ENCODE measurements around the gene PLD2. TPM values are rescaled to one million over a fixed set of nuclear protein-coding genes. Genes with fewer than 3 reads are reported as not detected.

The PLD2 gene
- total and polyA plus RNA-seq, 9 of the 15 experiments (the other 6 are each of a cell fraction or from before 2014, with no cell fraction given): 0.20 to 7.5 (median 3.3) TPM

DNA sequence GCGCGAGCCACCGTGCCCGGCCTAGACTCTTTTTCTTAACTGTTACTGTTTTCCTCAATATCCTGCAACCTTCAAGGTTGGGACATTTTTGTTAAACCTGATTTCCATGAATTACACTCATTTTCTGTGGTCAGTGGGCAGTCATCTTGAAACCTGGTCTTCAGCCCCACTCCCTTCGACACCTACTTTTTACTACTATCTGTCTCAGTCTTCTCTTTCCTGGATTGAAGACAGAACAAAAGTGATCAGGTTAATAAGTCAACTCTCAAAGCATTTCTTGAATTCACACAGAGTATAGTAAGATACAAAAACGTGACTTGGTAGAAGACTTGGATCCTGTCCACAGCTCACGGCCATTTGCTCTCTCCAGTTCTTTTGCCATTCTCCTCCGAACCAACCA is 32.3 kb downstream of the PLD2 start (continued):
- TF ChIP-seq, protein P1, sequence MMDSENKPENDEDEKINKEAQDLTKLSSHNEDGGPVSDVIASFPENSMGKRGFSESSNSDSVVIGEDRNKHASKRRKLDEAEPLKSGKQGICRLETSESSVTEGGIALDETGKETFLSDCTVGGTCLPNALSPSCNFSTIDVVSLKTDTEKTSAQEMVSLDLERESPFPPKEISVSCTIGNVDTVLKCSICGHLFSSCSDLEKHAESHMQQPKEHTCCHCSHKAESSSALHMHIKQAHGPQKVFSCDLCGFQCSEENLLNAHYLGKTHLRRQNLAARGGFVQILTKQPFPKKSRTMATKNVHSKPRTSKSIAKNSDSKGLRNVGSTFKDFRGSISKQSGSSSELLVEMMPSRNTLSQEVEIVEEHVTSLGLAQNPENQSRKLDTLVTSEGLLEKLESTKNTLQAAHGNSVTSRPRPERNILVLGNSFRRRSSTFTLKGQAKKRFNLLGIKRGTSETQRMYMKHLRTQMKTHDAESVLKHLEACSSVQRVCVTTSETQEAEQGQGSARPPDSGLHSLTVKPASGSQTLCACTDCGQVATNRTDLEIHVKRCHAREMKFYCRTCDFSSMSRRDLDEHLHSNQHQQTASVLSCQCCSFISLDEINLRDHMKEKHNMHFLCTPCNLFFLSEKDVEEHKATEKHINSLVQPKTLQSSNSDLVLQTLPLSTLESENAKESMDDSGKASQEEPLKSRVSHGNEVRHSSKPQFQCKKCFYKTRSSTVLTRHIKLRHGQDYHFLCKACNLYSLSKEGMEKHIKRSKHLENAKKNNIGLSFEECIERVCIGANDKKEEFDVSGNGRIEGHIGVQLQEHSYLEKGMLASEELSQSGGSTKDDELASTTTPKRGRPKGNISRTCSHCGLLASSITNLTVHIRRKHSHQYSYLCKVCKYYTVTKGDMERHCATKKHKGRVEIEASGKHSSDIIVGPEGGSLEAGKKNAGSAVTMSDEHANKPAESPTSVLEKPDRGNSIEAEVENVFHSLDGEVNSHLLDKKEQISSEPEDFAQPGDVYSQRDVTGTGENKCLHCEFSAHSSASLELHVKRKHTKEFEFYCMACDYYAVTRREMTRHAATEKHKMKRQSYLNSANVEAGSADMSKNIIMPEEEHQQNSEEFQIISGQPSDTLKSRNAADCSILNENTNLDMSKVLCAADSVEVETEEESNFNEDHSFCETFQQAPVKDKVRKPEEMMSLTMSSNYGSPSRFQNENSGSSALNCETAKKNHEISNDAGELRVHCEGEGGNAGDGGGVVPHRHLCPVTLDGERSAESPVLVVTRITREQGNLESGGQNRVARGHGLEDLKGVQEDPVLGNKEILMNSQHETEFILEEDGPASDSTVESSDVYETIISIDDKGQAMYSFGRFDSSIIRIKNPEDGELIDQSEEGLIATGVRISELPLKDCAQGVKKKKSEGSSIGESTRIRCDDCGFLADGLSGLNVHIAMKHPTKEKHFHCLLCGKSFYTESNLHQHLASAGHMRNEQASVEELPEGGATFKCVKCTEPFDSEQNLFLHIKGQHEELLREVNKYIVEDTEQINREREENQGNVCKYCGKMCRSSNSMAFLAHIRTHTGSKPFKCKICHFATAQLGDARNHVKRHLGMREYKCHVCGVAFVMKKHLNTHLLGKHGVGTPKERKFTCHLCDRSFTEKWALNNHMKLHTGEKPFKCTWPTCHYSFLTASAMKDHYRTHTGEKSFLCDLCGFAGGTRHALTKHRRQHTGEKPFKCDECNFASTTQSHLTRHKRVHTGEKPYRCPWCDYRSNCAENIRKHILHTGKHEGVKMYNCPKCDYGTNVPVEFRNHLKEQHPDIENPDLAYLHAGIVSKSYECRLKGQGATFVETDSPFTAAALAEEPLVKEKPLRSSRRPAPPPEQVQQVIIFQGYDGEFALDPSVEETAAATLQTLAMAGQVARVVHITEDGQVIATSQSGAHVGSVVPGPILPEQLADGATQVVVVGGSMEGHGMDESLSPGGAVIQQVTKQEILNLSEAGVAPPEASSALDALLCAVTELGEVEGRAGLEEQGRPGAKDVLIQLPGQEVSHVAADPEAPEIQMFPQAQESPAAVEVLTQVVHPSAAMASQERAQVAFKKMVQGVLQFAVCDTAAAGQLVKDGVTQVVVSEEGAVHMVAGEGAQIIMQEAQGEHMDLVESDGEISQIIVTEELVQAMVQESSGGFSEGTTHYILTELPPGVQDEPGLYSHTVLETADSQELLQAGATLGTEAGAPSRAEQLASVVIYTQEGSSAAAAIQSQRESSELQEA (IDR thresholded peaks at IDR 0.05; ENCODE audit: low read depth): no peak
